Measurements from ENCODE around the gene NYNRIN. TPM values are rescaled to one million over a fixed set of nuclear protein-coding genes. Genes with fewer than 3 reads are reported as not detected.

NYNRIN gene
- total RNA-seq, 1 experiment from 2014 or later: 18.7 TPM

- Histone ChIP-seq H3K27ac (ENCODE audit: insufficient read length, low read depth, low read length) (no peak overlapping the region), H3K4me1 (ENCODE audit: insufficient read depth, low read length) (no peaks in the 10 kb centered on the region), H4K5ac (ENCODE audit: insufficient read length, low read depth, low read length) (no peak overlapping the region), H2BK120ac (ENCODE audit: low read depth, low read length, poor library complexity, severe bottlenecking) (no peak overlapping the region), H2BK20ac (ENCODE audit: low read depth, low read length, poor library complexity, severe bottlenecking) (no peak overlapping the region), H3K14ac (ENCODE audit: insufficient read depth, low read length) (no peak overlapping the region), H4K8ac (replicated peaks; ENCODE audit: insufficient read length, low read depth, low read length) (no peak overlapping the region), H4K91ac (ENCODE audit: insufficient read length, low read depth, low read length) (no peak overlapping the region), H2AK5ac (ENCODE audit: insufficient read length, low read length) (no peak overlapping the region), H3K18ac (ENCODE audit: insufficient read length, low read depth, low read length) (no peak overlapping the region), H3K9me3 (ENCODE audit: control insufficient read depth, low read depth, low read length) (no peaks in the 10 kb centered on the region), H3K23me2 (ENCODE audit: insufficient read length, low read depth, low read length, poor library complexity, severe bottlenecking) (peaks cover 8% of the 10 kb centered on the region), H3K79me2 (ENCODE audit: insufficient read depth, low read length) (no peaks in the 10 kb centered on the region), H3T11ph (ENCODE audit: low read length) (no peak overlapping the region), H3K79me1 (ENCODE audit: insufficient read depth, low read depth, low read length, poor library complexity, severe bottlenecking) (no peaks in the 10 kb centered on the region), H3K4me2 (ENCODE audit: insufficient read depth, insufficient read length, low read length) (no peak overlapping the region), H3K4ac (ENCODE audit: low read depth, low read length) (no peak overlapping the region), H3K56ac (ENCODE audit: insufficient read length, low read depth, low read length) (no peak overlapping the region), H2AFZ (ENCODE audit: low read length) (no peak overlapping the region), H2BK15ac (ENCODE audit: low read depth, low read length) (no peak overlapping the region), H3K9ac (ENCODE audit: extremely low read depth, insufficient read length, low read length) (no peak overlapping the region), H3K23ac (ENCODE audit: insufficient read length, low read depth, low read length) (no peak overlapping the region), H4K20me1 (ENCODE audit: control insufficient read depth, insufficient read depth, insufficient read length) (no peaks in the 10 kb centered on the region), H2BK12ac (ENCODE audit: insufficient read length, low read depth, low read length) (no peak overlapping the region), H3K27me3 (ENCODE audit: insufficient read depth, low read length) (no peaks in the 10 kb centered on the region; the same call in 1 of the 2 replicates), H2BK5ac (ENCODE audit: insufficient read length, low read length) (no peak overlapping the region)
- H3K27ac Mint-ChIP-seq: no peak overlapping the region
- no peaks in the 10 kb centered on the region for H3K36me3 Mint-ChIP-seq (ENCODE audit: insufficient read depth in 1 of 3, low read depth in 3 of 3)
- H3K4me3 Mint-ChIP-seq: no peak overlapping the region
- H3K27me3 Mint-ChIP-seq (ENCODE audit: low read depth): peaks cover 62% of the 10 kb centered on the region
- DNase-seq: no peak
- peaks cover 10 to 12% of the 10 kb centered on the region in 2 experiments for H3K4me1 Mint-ChIP-seq
- no peaks in the 10 kb centered on the region for H3K9me3 Mint-ChIP-seq
- WGBS (ENCODE audit: extremely low coverage, insufficient read length, low lambda C conversion rate): no CpG with 5 or more reads among the region's 2 CpGs
- no peak for TF ChIP-seq CTCF (conservative IDR thresholded peaks at IDR 0.05)
Measured at GRCh38 chr14:24362241-24362960, 36.4 kb upstream of the NYNRIN start.
